K562 (cell line): ENCODE data around the gene FGG. TPM values are rescaled to one million over a fixed set of nuclear protein-coding genes. Genes with fewer than 3 reads are reported as not detected.

Experiments used
- ATAC-seq: fragments of 200-7000 bp; cut with Tn5 transposase; 3 replicates; pipeline ENCODE4 v1.9.1; 2020; ENCODE audit warnings: moderate library complexity
- BruUV-seq: library from RNA; stranded (reverse); fragments of 400-500 nt; replicated peaks from 2 replicates; lab custom pipeline; 2021; lab: Mats Ljungman, UMichigan
- CTCF ChIA-PET: fragments of 300-600 bp; formaldehyde crosslinking; extraction: SDS; loops from one replicate; lab custom pipeline; 2021; ENCODE audit warnings: low intra/inter-chr PET ratio; lab: Yijun Ruan, JAX
- POLR2A ChIA-PET: fragments of 300-600, 350-650 bp; sonication (Branson Sonifier 250); formaldehyde crosslinking; extraction: SDS; loops from one replicate; lab custom pipeline; 2021; ENCODE audit warnings: antibody characterized with exemption, inconsistent platforms; lab: Yijun Ruan, JAX
- DNase-seq, 4 experiments: peaks; one replicate each; pipeline versions ENCODE4 v3.0.0 to v3.0.0-alpha.2; 2011 to 2018; ENCODE audit warnings: low spot score in 3 of 4, mixed read lengths in 3 of 4; ENCODE audit errors: extremely low read depth in 1 of 4
- FAIRE-seq: peaks from 2 replicates; lab custom pipeline; 2011; peaks lifted over from hg19 to GRCh38; lab: Jason Lieb, UNC
- H2AFZ ChIP-seq: 2 replicates; pipeline ENCODE4 v1.6.0; 2011; ENCODE audit warnings: low read depth, low read length, control low read depth, inconsistent platforms
- H3K27ac ChIP-seq: fragments of 200-600 bp; 3 replicates; pipeline ENCODE4 v1.8.0; 2011; ENCODE audit warnings: low read depth, mild to moderate bottlenecking, control low read depth, inconsistent platforms, low read length, moderate library complexity, mixed read lengths; ENCODE audit errors: extremely low read depth
- H3K27me3 ChIP-seq, 2 experiments: fragments of 300-600 bp in 1 of 2; 2 replicates in 1 of 2; 3 replicates in 1 of 2; pipeline versions ENCODE4 v1.6.0 to v1.8.0; 2011; ENCODE audit warnings: inconsistent platforms in 2 of 2, low read length in 2 of 2, mild to moderate bottlenecking in 1 of 2, mixed read lengths in 1 of 2, moderate library complexity in 1 of 2; ENCODE audit not compliant: control insufficient read depth in 2 of 2, insufficient read depth in 2 of 2
- H3K36me3 ChIP-seq: fragments of 300-600 bp; 3 replicates; pipeline ENCODE4 v1.8.0; 2011; ENCODE audit warnings: mild to moderate bottlenecking, low read length, inconsistent platforms; ENCODE audit not compliant: control insufficient read depth, insufficient read depth
- H3K4me1 ChIP-seq, 2 experiments: fragments of 200-600 bp in 1 of 2; replicated peaks in 1 of 2; 2 replicates in 1 of 2; 3 replicates in 1 of 2; pipeline versions ENCODE4 v1.5.1 to v1.8.0; 2011; ENCODE audit warnings: inconsistent platforms in 2 of 2, low read length in 2 of 2, mild to moderate bottlenecking in 1 of 2, mixed read lengths in 1 of 2, moderate library complexity in 1 of 2; ENCODE audit not compliant: control insufficient read depth in 2 of 2, insufficient read depth in 2 of 2
- H3K4me2 ChIP-seq: 2 replicates; pipeline ENCODE4 v1.6.1; 2011; ENCODE audit warnings: low read length, control low read depth, inconsistent platforms, mixed read lengths; ENCODE audit not compliant: insufficient read depth
- H3K4me3 ChIP-seq: fragments of 200-600 bp; sonication (generic), shearing (Covaris generic); 2 replicates; pipeline ENCODE4 v1.5.1; 2016; ENCODE audit warnings: control low read depth, inconsistent platforms
- H3K79me2 ChIP-seq: fragments of 200-600 bp; 3 replicates; pipeline ENCODE4 v1.8.0; 2011; ENCODE audit warnings: low read length, inconsistent platforms; ENCODE audit not compliant: control insufficient read depth, insufficient read depth
- H3K9ac ChIP-seq, 2 experiments: 2 replicates each; pipeline versions ENCODE4 v1.6.0 to v1.6.1; 2011; ENCODE audit warnings: low read depth in 2 of 2, low read length in 2 of 2, control low read depth in 1 of 2, inconsistent platforms in 1 of 2, mild to moderate bottlenecking in 1 of 2, mixed read lengths in 1 of 2; ENCODE audit not compliant: insufficient read depth in 1 of 2
- H3K9me1 ChIP-seq: one replicate; pipeline ENCODE4 v1.6.0; 2011; ENCODE audit warnings: inconsistent platforms, mild to moderate bottlenecking, low read length, moderate library complexity; ENCODE audit not compliant: control insufficient read depth, insufficient read depth
- H3K9me3 ChIP-seq: replicated peaks from 2 replicates; pipeline ENCODE4 v1.5.1; 2011; ENCODE audit warnings: low read depth, low read length, inconsistent platforms; ENCODE audit not compliant: control insufficient read depth, insufficient read depth
- H4K20me1 ChIP-seq: replicated peaks from 2 replicates; pipeline ENCODE4 v1.6.1; 2011; ENCODE audit warnings: low read length, inconsistent platforms, mixed read lengths; ENCODE audit not compliant: control insufficient read depth, insufficient read depth
- ELF2 ChIP-seq: fragments of 250-450 bp; sonication (Bioruptor Pico); IDR thresholded peaks from 2 replicates; pipeline ENCODE4 v1.5.0; 2021; ENCODE audit warnings: mild to moderate bottlenecking
- NRF1 ChIP-seq, 2 experiments: fragments of 450-650 bp; IDR thresholded peaks in 1 of 2; conservative IDR thresholded peaks in 1 of 2; 2 replicates each; pipeline ENCODE4 v1.6.1; 2014; ENCODE audit warnings: mild to moderate bottlenecking in 2 of 2
- WGBS: fragments of 100-300 bp; shearing (Covaris generic); methylation state at CpG from one replicate; pipeline ENCODE4 v1.1.6; 2016; ENCODE audit warnings: low coverage, mixed read lengths; ENCODE audit not compliant: insufficient coverage; ENCODE audit errors: missing lambda C conversion rate; 5-methylcytosine and 5-hydroxymethylcytosine counted together
- in situ Hi-C: fragments of 300-500 bp; cut with MboI; formaldehyde crosslinking; loops from 4 replicates; pipeline ENCODE4 v1.15.0; 2018; ENCODE audit warnings: inconsistent platforms, mixed read lengths
- intact Hi-C: fragments of 100-400 bp; cut with micrococcal nuclease; formaldehyde crosslinking; loops from 2 replicates; pipeline ENCODE4 v1.14.2; 2022
- polyA plus RNA-seq, 8 experiments: library from polyadenylated mRNA; depleted of rRNA in 4 of 8; stranded (reverse) in 5 of 8; unstranded in 3 of 8; fragments of >200 nt; fragmentation: Nextera tagmentation in 2 of 8; fragmentation: Illumina TruSeq in 1 of 8; extraction: Ambion mirVana in 2 of 8; extraction: Trizol in 1 of 8; gene quantifications; 2 replicates each; pipeline versions ENCODE4 v1.2.1 to v1.2.3, GENCODE V29; 2011 to 2014; ENCODE audit warnings: inconsistent platforms in 1 of 8, missing spikeins in 1 of 8
- total RNA-seq, 7 experiments: library from RNA; depleted of rRNA in 6 of 7; stranded (reverse); fragments of >200 nt in 6 of 7; fragmentation: Illumina TruSeq in 2 of 7; extraction: Trizol in 2 of 7; gene quantifications; 2 replicates each; pipeline versions ENCODE4 v1.2.1 to v1.2.3, GENCODE V29; 2011 to 2021; ENCODE audit warnings: low replicate concordance in 1 of 7

Gene FGG
- total and polyA plus RNA-seq, 9 of the 15 experiments (the other 6 are each of a cell fraction or from before 2014, with no cell fraction given), result 0.08 to 2.2 (median 0.33) TPM; not detected in 2

- H3K27ac ChIP-seq, result no peak within 1 kb of the TSS
- DNase-seq (no peak), ATAC-seq (no peak), FAIRE-seq (no peak)
- H3K9me1 ChIP-seq, result no peaks in the 10 kb centered on the region
- TF ChIP-seq ELF2, result no peak
- TF ChIP-seq NRF1 (conservative IDR thresholded peaks at IDR 0.05 in 1 of 2, IDR thresholded peaks at IDR 0.05 in 1 of 2), result no peak
- intact Hi-C loops (no loop called here), in situ Hi-C loops (no loop called here)
- H3K9ac ChIP-seq, result no peak within 1 kb of the TSS
- H3K36me3 ChIP-seq, result no peaks in the 10 kb centered on the region
- 0 out of 5 replicates have a peak, but pooled peaks cover 0 to 2% of the 10 kb centered on the region in 2 experiments for H3K27me3 ChIP-seq
- no peaks in the 10 kb centered on the region; a peak in 1 of 5 replicates for H3K4me1 ChIP-seq
- no peaks in the 10 kb centered on the region for H4K20me1 ChIP-seq
- no peak within 1 kb of the TSS for H3K4me3 ChIP-seq
- BruUV-seq, result no TSS peak
- ChIA-PET POLR2A (interaction anchor here (1.2 kb wide), 1 partner anchor 8 kb away, joined by 8 read pairs; no protein-coding TSS in a partner anchor), CTCF (no interaction called here)
- WGBS, result 3% methylated on average over 3 of the region's 3 CpGs
- no peak within 1 kb of the TSS for H2AFZ ChIP-seq
- H3K4me2 ChIP-seq, result no peak within 1 kb of the TSS
- H3K79me2 ChIP-seq, result no peaks in the 10 kb centered on the region
- no peaks in the 10 kb centered on the region for H3K9me3 ChIP-seq
Observed at GRCh38 chr4:154590329-154591006, 22.0 kb downstream of the FGG start, which contains the start of gene FGA. Gene FGA, minus strand, starts transcription at chr4:154590742. Its CDS starts 55 bp downstream, at chr4:154590687.
